HG03280 (cell line): ENCODE data around the gene SPOPL.
"Not testable (repeated sequence)": the region's sequence is repeated elsewhere in the genome, so short reads cannot be mapped to it uniquely, and the experiment has no call there.

Source experiments
- ATAC-seq: cut with Tn5 transposase; IDR thresholded peaks from one replicate; pipeline ENCODE4 v1.9.1; 2021; ENCODE audit warnings: mild to moderate bottlenecking, moderate library complexity; ENCODE audit not compliant: unreplicated experiment

SPOPL gene

GRCh38 chr2:138523018-138523672 lies 21.6 kb downstream of the SPOPL start:
- peak; percentile 45 for ATAC-seq

GRCh38 chr2:138523673-138524042 lies 22.1 kb downstream of the SPOPL start:
- ATAC-seq, result peak; percentile 39

- not testable (repeated sequence) for ATAC-seq
These were observed 22.8 kb downstream of the SPOPL start for GRCh38 chr2:138524353-138524752.

- no peak for ATAC-seq
These were observed 30.3 kb downstream of the SPOPL start for GRCh38 chr2:138531913-138532312.

GRCh38 chr2:138534791-138535190 lies 33.2 kb downstream of the SPOPL start:
- no peak for ATAC-seq

GRCh38 chr2:138536302-138536701 lies 34.7 kb downstream of the SPOPL start:
- ATAC-seq, result peak; percentile 69

GRCh38 chr2:138536740-138537139 lies 35.2 kb downstream of the SPOPL start:
- ATAC-seq, result no peak

GRCh38 chr2:138537170-138537915 lies 35.8 kb downstream of the SPOPL start:
- no peak for ATAC-seq

GRCh38 chr2:138544206-138544605 lies 42.6 kb downstream of the SPOPL start:
- not testable (repeated sequence) for ATAC-seq

- no peak for ATAC-seq
These were observed 47.2 kb downstream of the SPOPL start for GRCh38 chr2:138548796-138549195.

- no peak for ATAC-seq
These were observed 48.6 kb downstream of the SPOPL start for GRCh38 chr2:138550172-138550571.

- ATAC-seq, result no peak
These were observed 49.2 kb downstream of the SPOPL start for GRCh38 chr2:138550670-138551287.

GRCh38 chr2:138554123-138554522 lies 52.6 kb downstream of the SPOPL start:
- ATAC-seq, result no peak

- no peak for ATAC-seq
These were observed 58.1 kb downstream of the SPOPL start for GRCh38 chr2:138559641-138560040.

- ATAC-seq, result no peak
These were observed 63.1 kb downstream of the SPOPL start for GRCh38 chr2:138564586-138565229.

- ATAC-seq, result no peak
These were observed 63.6 kb downstream of the SPOPL start for GRCh38 chr2:138565230-138565598.

GRCh38 chr2:138572318-138572717 lies 70.7 kb downstream of the SPOPL start:
- no peak for ATAC-seq

- ATAC-seq, result no peak
These were observed 75.5 kb downstream of the SPOPL start for GRCh38 chr2:138577066-138577465.

- no peak for ATAC-seq
These were observed 78.0 kb downstream of the SPOPL start for GRCh38 chr2:138579556-138579955.

- no peak for ATAC-seq
These were observed 80.3 kb downstream of the SPOPL start for GRCh38 chr2:138581909-138582308.

- ATAC-seq, result no peak
These were observed 88.1 kb downstream of the SPOPL start for GRCh38 chr2:138589663-138590062.

GRCh38 chr2:138596403-138596802 lies 94.8 kb downstream of the SPOPL start:
- no peak for ATAC-seq
